GM19328 (cell line): Measurements from ENCODE around the gene SUPT3H.

Experiments used
- ATAC-seq: cut with Tn5 transposase; IDR thresholded peaks from one replicate; pipeline ENCODE4 v1.9.1; 2021; ENCODE audit warnings: mild to moderate bottlenecking, moderate library complexity; ENCODE audit not compliant: unreplicated experiment

The SUPT3H gene

DNA sequence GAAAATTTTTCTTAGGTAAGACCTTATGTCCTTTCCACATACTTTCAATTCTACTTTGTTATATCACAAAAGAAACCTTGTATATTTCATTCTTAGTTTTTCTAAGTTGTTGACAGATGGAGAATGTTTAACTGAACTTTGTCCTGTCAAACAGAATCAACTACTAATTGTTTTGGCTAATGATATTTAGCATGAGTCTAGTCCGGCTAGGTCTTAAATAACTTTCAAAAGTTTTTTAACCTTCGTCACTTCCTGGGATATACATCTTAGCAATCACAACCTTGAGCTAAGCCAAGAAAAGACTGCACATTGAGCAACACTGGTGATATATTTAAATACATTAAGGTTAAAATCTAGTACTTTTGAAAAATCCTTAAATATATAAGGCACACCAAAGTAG is 112.5 kb downstream of the SUPT3H start:
- no peak for ATAC-seq

DNA sequence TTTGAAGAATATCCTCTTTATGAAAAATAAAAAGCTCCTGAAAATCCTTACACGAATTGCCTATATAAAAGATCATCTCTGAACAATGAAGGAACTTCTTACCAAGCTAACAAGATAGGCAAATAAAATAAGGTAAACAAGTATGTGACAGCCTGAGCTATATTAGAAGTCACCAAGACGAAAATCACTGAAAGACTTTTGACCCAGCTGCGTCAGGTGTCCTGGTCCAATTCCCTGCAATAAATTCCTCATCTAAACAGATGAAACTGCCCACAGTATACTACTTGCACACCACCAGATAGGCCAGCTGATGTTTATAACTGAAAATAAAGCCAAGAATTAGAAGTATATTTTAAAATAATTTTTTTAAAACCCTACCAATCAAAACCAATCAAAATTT is 117.0 kb downstream of the SUPT3H start:
- no peak for ATAC-seq

DNA sequence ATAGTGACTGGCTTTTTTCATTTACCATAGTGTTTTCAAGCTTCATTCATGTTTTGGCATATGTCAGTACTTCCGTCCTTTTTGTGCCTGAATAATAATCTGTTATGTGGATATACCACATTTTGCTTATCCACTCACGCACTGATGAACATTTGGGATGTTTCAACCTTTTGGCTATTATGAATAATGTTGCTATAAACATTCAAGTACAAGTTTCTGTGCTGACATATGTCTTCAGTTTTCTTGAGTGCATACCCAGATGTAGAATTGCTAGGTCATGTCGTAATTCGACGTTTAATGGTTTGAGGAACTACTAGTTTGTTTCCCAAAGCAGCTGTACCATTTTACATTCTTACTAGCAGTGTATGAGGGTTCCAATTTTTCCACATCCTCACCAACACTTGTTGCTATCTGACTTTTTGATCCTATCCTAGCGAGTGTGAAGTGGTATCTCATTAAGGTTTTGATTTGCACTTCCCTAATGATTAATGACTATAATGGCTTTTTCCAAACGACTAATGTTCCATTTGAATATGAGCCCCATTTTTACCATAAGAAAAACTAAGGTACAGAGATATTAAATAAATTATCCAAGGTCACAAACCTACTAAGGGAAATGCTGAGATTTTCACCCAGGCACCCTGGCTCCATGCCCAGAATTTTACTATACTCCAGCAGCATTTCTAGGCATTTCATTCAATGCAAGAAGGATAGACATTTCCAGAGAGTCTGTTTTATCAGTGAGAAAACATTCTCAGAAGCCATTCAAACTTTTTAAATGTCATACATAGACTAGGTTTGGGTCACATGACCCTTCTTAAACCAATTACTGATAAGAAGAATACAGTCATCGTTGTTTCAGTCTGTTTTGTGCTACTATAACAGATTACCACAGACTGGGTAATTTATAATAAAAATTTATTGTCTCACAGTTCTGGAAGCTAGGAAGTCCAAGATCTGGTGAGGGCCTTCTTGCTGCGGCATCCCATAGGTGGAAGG is 120.7 kb downstream of the SUPT3H start:
- ATAC-seq = no peak

DNA sequence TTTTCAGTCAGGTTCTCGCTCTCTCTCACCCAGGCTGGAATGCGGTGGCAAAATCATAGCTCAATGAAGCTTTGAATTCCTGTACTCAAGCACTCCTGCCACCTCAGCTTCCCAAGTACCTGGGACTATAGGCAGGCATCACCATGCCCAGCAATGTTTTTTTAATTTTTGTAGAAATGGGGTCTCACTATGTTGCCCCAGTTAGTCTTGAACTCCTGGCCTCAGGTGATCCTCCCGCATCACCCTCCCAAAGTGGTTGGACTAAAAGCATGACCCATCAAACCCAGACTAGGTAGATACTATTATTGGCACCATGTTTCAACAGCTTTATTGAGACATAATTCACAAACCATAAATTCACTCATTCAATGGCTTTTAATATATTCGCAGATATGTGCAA is 122.3 kb downstream of the SUPT3H start:
- ATAC-seq = no peak

DNA sequence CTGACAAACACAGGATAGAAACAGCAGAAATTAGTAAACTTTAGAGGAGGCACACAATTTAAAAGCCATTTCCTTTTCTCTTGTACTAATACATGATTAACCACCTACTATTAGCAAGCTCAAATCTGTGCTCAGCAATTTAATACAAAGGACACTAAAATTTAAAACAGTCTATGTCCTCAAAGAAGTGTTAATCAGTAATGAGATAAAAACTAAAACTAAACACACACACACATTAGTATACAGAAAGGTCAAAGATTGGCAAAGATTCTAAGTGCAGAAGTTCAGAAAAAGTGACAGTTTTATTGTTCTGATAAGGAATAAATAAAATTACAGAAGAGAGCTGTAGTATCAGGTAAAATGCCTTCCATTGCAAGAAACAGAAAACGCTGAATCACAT is 123.5 kb downstream of the SUPT3H start:
- no peak for ATAC-seq

DNA sequence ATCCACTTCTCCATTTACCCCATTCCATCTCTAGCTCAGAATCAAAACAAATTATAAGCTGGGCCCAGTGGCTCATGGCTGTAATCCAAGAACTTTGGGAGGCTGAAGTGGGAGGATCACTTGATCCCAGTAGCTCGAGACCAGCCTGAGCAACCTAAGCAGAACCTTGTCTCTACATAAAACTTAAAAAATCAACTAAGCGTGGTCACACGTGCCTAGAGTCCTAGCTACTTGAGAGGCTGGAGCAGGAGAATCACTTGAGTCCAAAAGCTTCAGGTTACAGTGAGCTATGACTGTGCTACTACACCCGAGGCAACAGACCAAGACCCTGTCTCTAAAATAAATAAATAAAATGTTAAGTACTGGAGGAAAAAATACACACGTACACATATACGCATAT is 124.3 kb downstream of the SUPT3H start:
- no peak for ATAC-seq

DNA sequence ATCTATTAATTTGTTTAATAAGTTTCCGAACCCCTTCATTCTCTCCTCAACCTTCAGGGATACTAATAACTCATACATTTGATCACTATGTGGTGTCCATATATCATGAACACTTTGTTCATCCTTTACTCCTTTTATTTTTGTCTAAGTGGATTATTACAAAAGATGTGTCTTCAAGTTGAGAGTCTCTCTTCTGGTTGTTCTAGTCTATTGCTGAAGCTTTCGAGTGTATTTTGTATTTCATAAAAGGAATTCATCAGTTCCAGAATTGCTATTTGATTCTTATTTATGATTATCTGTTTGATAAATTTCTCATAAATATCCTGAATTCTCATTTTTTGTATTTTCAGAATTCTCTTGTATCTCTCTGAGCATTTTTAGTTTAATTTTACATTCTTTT is 146.1 kb downstream of the SUPT3H start:
- ATAC-seq = no peak

DNA sequence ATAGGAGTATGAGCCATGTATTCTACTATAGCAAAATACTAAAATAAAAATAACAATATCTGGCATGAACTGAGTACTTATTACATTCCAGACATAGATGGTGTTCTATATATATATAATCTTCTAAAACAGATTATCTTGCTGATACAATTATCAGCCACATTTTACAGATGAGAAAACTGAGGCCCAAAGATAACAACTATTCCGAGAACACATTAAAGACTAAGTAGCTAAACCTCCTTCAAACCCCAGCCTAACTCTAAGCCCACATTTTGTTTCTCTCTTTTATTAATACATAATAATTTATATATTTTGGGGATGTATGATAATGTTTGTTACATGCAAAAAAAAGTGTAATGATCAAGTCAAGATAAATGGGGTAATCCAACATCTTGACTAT is 148.3 kb downstream of the SUPT3H start:
- no peak for ATAC-seq

DNA sequence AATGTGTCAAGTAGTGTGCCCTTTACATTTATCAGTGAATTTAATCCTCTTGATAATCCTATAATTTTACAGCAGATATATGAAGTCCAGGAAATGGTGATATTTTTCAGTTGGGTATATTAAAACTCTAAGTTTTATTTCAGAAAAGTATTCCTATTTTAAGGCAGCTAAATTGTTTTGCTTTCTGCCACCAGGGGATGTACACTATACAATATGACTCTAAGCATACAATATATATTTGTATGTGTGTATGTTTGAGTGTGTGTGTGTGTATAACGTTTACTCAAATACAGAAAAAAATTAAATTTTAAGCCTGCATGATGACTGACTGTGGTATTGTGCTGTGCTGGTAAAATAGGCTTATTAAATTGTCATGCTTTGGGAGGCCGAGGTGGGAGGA is 151.7 kb downstream of the SUPT3H start:
- no peak for ATAC-seq

DNA sequence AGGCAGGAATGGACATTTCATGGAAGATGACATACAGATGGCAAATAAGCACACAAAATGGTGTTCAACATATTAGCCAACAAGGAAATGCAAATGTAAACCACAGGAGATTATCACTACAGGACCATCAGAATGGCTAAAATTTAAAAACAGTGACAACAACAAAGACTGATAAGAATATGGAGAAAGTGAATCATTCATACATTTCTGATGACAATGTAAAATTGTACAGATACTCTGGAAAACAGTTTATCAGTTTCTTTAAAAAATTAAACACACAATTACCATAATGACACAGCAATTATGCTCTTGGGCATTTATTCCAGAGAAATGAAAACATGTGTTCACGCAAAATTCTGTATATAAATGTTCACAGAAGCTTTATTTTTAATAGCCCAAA is 155.4 kb downstream of the SUPT3H start:
- ATAC-seq = no peak

DNA sequence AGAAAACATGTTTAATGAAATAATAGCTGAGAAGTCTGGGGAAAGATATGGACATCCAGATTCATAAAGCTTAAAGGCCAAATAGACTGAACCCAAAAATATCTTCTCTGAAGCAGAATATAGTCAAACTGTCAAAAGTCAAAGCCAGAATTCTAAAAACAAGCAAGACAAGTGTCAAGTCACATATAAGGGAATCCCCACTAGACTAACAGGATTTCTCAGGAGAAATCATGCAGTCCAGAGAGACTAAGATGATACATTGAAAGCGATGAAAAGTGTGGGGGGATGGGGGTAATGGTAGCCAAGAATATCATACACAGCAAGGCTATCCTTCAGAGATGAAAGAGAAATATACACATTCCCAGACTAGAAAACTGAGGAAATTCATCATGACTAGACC is 162.0 kb downstream of the SUPT3H start:
- no peak for ATAC-seq

DNA sequence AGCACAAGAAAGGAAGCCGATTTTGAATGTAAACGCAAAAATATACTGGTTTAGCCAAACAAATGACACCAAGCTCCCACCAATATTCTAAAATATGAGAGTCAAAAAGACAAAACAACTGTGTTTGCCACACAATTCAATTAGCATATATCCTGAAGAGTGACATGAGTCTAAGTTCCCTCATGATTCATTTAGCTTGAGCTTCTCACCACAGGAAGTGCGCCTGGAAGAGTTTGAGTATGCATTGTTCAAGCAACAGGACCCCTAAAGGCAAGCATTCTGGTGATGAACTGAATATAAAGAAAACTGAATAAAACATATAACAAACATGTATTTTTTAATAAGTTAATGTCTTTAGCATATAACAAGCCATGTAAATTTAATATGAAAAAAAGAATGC is 164.8 kb downstream of the SUPT3H start:
- no peak for ATAC-seq

DNA sequence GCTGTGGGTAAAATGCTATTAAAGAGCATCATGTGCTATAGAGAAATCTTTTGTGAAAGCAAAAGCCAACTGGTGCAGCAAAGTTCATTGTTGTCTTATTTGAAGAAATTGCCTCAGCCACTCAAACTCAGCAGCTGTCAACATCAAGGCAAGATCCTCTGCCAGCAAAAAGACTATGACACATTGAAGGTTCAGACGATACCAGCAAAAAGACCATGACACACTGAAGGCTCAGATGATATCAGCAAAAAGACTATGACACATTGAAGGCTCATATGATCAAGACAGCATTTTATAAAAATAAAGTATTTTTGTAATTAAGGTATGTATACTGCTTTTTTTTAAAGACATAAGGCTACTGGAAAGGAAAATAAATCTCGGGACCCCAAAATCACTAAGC is 168.0 kb downstream of the SUPT3H start:
- no peak for ATAC-seq

DNA sequence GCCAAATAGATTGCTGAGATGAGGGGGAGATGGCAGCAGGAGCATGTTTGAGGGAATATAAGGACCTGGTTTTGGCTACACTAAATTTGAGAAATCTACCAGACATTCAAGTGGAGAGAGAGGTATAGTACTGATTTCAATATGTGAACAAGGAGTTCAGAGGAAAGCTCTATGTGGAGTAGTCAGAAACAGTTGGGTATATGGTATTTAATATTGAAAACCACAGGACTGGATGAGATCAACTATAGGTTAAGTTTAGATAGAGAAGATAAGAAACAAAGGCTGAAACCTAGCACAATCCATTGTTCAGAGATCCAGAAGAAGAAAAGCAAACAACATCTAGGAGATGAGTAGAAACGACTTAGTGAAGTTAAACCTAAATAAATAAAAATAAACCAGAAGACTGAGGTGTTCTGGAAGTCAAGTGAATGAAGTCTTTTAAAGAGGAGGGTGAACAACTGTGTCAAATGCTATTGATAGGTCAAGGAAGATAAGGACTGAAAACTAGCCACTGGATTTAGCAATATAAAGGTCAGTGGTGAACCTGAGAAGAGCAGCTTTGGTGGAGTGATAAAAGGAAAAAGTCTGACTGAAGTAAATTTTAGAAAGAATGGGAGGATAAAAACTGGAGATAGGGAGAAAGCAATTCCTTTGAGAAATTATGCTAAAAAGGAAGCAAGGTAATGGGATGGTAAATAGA is 170.8 kb downstream of the SUPT3H start:
- ATAC-seq = no peak

DNA sequence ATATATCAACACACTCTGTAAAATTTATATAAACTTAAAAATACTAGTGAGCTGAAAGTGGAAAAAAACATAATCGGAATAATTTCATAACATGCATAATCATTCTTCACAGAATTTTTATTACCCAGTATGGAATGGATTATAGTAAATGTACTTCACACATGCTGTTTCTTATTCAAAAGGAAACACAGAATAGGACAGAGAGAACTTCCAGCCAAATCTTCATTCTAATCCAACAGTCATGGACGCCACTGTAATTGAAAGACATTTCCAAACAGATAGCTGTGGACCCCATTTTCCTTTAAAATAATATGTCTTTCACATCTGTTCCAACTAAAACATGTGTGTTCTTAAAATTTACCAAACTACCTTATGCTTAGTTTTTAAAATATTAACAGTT is 176.2 kb downstream of the SUPT3H start:
- no peak for ATAC-seq

DNA sequence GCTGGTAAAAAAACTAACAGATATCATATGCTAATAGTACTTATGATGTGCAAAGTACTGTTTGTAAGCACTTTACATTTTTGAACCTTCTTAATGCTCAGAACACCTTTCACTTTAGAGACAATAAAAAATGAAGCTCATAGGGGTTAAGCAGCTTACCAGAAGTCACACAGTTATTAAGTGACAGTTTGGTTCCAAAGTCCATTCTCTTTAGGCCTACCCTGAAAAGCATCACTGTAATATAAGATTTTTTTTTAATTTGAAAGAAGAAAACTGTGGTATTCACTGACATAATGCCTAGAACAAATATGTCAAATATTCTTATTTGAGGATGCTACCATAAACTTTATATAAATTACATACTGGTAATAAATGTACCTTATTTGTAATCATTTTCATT is 177.2 kb downstream of the SUPT3H start:
- ATAC-seq = no peak

DNA sequence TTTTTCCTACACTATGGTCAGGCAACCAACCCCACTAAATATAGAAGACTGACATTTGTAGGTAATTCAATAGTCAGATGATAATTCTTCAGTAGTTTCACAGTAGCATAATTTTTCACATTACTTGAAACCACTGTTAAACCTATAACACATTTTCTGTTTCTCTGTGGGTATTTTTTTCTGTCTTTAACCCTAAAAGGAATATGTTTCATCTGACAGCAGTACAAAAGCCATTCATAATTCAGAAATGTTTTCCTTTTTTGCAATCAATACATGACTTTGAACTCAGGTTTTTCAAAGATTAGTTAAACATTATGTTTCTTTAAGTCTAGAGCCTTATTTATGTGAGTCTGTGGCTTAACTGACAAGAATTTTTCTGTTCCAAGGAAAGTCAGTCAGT is 178.2 kb downstream of the SUPT3H start:
- no peak for ATAC-seq

DNA sequence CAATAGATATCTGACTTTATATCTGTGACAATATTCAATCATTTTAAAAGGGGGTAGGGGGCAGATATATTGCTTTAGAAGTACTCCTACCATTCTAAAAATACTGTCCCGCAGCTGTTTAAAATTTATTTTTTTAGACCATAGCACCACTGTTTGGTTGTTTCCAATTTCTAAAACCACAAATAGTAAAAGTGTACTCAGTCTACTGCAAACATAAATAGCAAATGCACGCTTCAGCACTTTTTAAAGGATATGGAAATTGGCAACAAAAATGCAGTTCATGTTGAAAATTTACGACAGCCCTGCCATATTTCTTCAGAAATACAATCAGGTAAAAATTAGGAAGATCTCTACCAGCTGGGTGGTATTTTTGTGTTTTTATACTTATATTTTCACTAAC is 181.6 kb downstream of the SUPT3H start:
- ATAC-seq = no peak

DNA sequence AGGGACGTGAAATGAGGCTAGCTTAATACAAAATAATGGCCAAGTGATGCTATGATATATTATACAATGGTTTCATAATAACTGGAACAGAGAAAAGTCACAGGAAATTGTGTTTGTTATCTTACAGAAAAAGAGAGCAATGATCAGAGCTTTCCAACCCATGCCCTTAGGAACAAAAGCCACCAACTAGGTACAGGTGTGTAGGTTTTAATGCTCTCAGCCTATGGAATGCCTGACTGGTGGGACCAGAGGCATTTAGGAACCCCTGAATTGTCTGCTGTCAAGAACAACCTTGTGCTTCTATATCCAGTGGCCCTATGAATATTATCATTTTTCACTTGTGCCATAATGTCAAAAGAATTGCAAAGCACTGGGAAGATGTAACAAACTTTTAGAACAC is 182.6 kb downstream of the SUPT3H start:
- ATAC-seq = no peak

DNA sequence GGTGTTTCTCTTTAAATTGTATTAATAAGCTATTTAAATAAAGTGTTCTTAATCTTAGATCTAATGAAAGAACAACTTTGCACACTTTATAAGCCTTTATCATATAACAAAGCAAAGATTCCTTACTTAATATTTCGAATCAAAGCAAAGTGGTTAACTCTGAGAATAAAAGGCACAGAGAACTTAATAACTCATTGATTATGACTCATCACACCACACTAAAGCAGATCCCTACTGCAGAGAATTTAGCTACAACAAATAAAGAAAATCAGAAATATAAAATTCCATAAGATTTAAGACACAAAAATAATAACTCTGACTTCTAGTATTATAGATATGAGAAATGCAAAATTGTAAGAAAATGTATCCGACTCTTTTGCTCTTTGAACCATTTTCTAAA is 185.2 kb downstream of the SUPT3H start:
- no peak for ATAC-seq

DNA sequence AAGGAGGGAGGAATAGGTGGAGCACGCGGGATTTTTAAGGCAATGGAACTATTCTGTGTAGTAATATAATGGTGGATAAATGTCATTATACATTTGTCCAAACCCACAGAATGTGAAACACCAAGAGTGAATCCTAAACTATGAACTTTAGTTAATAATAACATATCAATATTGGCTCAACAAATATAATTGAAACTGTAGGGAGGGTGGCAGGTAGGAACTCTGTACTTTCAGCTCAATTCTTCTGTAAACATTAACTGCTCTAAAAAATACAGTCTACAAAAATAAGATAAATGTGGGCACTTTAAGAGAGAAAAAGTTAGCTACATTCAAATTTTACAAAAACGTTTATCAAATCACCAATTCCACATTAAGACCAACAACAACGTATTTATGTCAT is 186.3 kb downstream of the SUPT3H start:
- ATAC-seq = no peak

DNA sequence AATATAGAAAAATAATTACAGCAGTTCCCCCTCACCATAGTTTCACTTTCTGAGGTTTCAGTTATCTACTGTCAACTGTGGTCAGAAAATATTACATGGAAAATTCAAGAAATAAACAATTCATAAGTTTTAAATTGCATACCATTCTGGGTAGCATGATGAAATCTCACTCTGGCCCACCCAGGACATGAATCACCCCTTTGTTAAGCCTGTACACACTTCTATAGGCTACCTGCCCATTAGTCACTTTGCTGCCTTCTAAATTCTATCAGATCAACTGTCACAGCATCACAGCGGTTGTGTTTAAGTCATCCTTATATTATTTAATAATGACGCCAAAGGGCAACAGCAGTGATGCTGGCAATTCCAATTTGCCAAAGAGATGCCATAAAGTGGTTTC is 189.9 kb downstream of the SUPT3H start:
- no peak for ATAC-seq
